ENCODE data around the gene ZNF331. TPM values are rescaled to one million over a fixed set of nuclear protein-coding genes. Genes with fewer than 3 reads are reported as not detected.

ZNF331 gene
- total and polyA plus RNA-seq, 2 experiments from 2014 or later, result 12.3 to 15.6 TPM

DNA sequence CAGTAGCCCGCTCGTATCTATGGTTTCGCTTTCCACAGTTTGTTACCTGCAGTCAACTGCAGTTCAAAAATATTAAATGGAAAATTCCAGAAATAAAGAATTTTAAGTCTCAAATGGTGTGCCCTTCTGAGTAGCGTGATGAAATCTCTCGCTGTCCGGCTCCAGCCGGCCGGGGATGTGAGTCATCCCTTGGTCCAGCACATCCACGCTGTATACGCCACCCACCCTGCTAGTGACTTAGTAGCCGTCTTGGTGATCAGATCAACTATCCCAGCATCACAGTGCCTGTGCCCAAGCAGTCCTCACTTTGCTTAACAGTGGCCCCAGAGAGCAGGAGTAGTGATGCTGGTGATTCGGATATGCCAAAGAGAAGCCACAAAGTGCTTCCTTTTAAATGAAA lies 40.0 kb downstream of the ZNF331 start:
- Histone ChIP-seq H3K4me2 (no peak overlapping the region), H3K79me2 (no peaks in the 10 kb centered on the region), H3K4me3 (no peak overlapping the region), H3K36me3 (replicated peaks; ENCODE audit: insufficient read depth, low read depth) (peaks cover 15% of the 10 kb centered on the region), H3K27ac (no peak overlapping the region), H4K20me1 (ENCODE audit: insufficient read depth, poor library complexity, severe bottlenecking) (no peaks in the 10 kb centered on the region), H3K27me3 (no peaks in the 10 kb centered on the region), H3K9me2 (replicated peaks; ENCODE audit: insufficient read depth) (no peaks in the 10 kb centered on the region), H3K9me3 (ENCODE audit: low read depth) (peaks cover 26% of the 10 kb centered on the region), H2AFZ (no peak overlapping the region), H3K4me1 (ENCODE audit: insufficient read depth) (no peaks in the 10 kb centered on the region)
- TF ChIP-seq, protein P1, sequence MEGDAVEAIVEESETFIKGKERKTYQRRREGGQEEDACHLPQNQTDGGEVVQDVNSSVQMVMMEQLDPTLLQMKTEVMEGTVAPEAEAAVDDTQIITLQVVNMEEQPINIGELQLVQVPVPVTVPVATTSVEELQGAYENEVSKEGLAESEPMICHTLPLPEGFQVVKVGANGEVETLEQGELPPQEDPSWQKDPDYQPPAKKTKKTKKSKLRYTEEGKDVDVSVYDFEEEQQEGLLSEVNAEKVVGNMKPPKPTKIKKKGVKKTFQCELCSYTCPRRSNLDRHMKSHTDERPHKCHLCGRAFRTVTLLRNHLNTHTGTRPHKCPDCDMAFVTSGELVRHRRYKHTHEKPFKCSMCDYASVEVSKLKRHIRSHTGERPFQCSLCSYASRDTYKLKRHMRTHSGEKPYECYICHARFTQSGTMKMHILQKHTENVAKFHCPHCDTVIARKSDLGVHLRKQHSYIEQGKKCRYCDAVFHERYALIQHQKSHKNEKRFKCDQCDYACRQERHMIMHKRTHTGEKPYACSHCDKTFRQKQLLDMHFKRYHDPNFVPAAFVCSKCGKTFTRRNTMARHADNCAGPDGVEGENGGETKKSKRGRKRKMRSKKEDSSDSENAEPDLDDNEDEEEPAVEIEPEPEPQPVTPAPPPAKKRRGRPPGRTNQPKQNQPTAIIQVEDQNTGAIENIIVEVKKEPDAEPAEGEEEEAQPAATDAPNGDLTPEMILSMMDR (IDR thresholded peaks at IDR 0.05; ENCODE audit: poor library complexity), result no peak
- WGBS (ENCODE audit: low lambda C conversion rate, missing lambda C conversion rate), result over 99% methylated on average over 12 of the region's 12 CpGs
- DNase-seq (ENCODE audit: low spot score), result no peak

DNA sequence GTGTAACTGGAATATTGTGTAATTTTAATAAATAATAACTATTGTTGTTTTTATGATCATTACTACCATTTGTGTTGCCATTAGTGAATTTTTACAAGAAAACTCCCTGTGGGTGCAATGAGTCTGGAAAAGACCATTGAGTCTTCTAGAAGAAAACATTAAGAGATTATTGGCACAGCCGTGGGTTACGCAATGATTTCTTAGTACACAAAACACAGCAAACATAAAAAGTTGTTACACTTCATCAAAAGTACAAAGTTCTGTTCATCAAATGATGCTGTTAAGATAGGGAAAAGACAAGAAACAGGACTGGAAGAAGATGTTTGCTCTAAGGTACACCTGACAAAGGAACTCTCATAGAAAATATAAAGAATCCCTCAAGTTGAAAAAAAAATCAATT lies 41.6 kb downstream of the ZNF331 start:
- Histone ChIP-seq H3K4me3 (no peak overlapping the region), H3K9me2 (replicated peaks; ENCODE audit: insufficient read depth) (no peaks in the 10 kb centered on the region), H3K4me2 (no peak overlapping the region), H3K79me2 (no peaks in the 10 kb centered on the region), H3K27me3 (no peaks in the 10 kb centered on the region), H2AFZ (no peak overlapping the region), H3K9me3 (ENCODE audit: low read depth) (peaks cover 26% of the 10 kb centered on the region), H3K36me3 (replicated peaks; ENCODE audit: insufficient read depth, low read depth) (peaks cover 15% of the 10 kb centered on the region), H4K20me1 (ENCODE audit: insufficient read depth, poor library complexity, severe bottlenecking) (no peaks in the 10 kb centered on the region), H3K27ac (no peak overlapping the region), H3K4me1 (ENCODE audit: insufficient read depth) (no peaks in the 10 kb centered on the region)
- WGBS (ENCODE audit: low lambda C conversion rate, missing lambda C conversion rate), result 54% methylated on average over 2 of the region's 2 CpGs
- no peak for DNase-seq (ENCODE audit: low spot score)
- TF ChIP-seq, protein P1 (IDR thresholded peaks at IDR 0.05; ENCODE audit: poor library complexity), result no peak
- no peak for TF ChIP-seq EZH2phosphoT487 (IDR thresholded peaks at IDR 0.05; ENCODE audit: low read depth, severe bottlenecking, unreplicated experiment)
- no peak for TF ChIP-seq EZH2 (IDR thresholded peaks at IDR 0.05; ENCODE audit: borderline replicate concordance)

DNA sequence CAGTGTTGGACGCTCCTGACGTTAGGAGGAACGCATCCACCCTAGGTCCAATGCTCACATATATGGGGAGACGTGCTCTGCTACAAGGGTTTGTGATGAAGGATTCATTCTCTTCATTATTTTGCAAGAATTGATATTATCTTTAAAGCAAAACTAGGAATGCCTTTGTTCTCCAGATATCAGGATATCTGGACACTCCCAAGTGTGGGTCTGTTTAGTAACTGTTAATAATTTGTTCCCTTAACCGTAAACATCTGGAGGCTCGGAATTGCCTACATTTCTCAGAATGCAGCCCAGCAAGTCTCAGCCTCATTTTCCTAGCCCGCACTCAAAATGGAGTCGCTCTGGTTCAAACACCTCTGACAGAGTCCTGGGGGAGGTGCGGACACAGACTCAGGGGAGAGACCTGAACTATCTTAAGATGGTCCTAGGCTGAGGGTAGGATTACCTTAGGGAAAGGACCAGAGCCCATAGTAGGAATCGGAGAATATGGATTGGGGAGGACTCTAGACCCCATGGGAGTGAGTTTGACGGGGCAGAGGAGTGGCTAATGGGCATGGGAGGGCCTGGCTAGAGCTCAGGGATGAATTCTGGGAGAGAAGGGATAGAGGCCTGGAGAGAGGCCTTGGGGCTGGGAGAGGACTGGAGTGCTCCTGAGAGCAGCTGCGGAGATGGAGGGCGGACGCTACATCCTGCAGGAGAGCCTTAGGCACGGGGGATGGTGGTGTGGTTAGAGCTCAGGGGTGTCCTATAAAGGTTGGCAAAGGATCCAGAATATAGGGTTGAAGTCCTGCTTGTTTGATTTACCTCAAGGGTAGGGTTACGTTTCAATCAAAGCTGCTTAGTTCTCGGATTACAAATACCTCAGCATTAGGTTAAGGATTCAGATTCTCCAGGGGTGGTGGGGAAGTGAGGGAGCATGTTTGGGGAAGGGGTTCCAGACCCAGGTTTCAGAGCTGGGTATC lies 43.2 kb downstream of the ZNF331 start:
- 83% methylated on average over 17 of the region's 17 CpGs for whole genome bisulfite sequencing (ENCODE audit: low lambda C conversion rate, missing lambda C conversion rate)
- H3K27me3 ChIP-seq, result no peaks in the 10 kb centered on the region
- H3K4me3 ChIP-seq, result no peak overlapping the region
- H3K36me3 ChIP-seq (replicated peaks; ENCODE audit: insufficient read depth, low read depth), result peaks cover 12% of the 10 kb centered on the region
- H2AFZ ChIP-seq, result no peak overlapping the region
- no peak for DNase-seq (ENCODE audit: low spot score)
- no peaks in the 10 kb centered on the region for H3K4me1 ChIP-seq (ENCODE audit: insufficient read depth)
- H3K79me2 ChIP-seq, result no peaks in the 10 kb centered on the region
- no peak overlapping the region for H3K4me2 ChIP-seq
- no peaks in the 10 kb centered on the region for H3K9me2 ChIP-seq (replicated peaks; ENCODE audit: insufficient read depth)
- no peak for TF ChIP-seq EZH2 (IDR thresholded peaks at IDR 0.05; ENCODE audit: borderline replicate concordance)
- no peak for TF ChIP-seq EZH2phosphoT487 (IDR thresholded peaks at IDR 0.05; ENCODE audit: low read depth, severe bottlenecking, unreplicated experiment)
- TF ChIP-seq, protein P1 (IDR thresholded peaks at IDR 0.05; ENCODE audit: poor library complexity), result no peak
- H4K20me1 ChIP-seq (ENCODE audit: insufficient read depth, poor library complexity, severe bottlenecking), result no peaks in the 10 kb centered on the region
- peaks cover 19% of the 10 kb centered on the region for H3K9me3 ChIP-seq (ENCODE audit: low read depth)
- no peak overlapping the region for H3K27ac ChIP-seq
